H1 (cell line): ENCODE measurements around the gene OR4C6.

Source experiments
- EP300 ChIP-seq, 2 experiments: IDR thresholded peaks; 1 replicate in 1 of 2; 2 replicates in 1 of 2; pipeline ENCODE4 v1.6.1; 2011 to 2012; ENCODE audit warnings: low read depth in 2 of 2, low read length in 2 of 2, mild to moderate bottlenecking in 2 of 2, borderline replicate concordance in 1 of 2, inconsistent platforms in 1 of 2, moderate library complexity in 1 of 2
- RNF2 ChIP-seq: fragments of 200-900, 300-1000 bp; sonication (generic); IDR thresholded peaks from 2 replicates; pipeline ENCODE4 v1.7.1; 2016; ENCODE audit warnings: borderline replicate concordance, low read depth, mild to moderate bottlenecking, antibody characterized with exemption, low read length; ENCODE audit not compliant: poor library complexity, severe bottlenecking; ENCODE audit errors: missing control alignments
- ZNF274 ChIP-seq: IDR thresholded peaks from 2 replicates; pipeline ENCODE4 v1.7.0; 2012; ENCODE audit warnings: low read length, borderline replicate concordance; ENCODE audit errors: extremely low read depth
- TF ChIP-seq, protein P1 (sequence below): IDR thresholded peaks from 2 replicates; pipeline ENCODE4 v1.6.1; 2012; ENCODE audit warnings: inconsistent platforms

DNA sequence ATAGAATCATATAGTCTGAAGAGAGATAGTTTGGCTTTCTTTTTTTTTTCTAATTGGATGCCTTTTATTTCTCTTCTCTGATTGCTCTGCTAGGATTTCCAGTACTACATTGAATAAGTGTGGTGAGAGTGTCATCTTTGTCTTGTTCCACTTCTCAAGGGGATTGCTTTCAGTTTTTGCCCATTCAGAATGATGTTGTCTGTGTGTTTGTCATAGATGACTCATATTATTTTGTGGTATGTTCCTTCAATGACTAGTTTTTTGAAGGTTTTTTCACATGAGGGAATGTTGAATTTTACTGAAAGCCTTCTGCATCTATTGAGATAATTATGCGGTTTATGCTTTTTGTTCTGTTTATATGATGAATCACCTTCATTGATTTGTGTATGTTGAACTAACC lies 37.5 kb upstream of the OR4C6 start:
- no peak for TF ChIP-seq EP300 (IDR thresholded peaks at IDR 0.05; ENCODE audit: borderline replicate concordance in 1 of 2, low read depth in 2 of 2, low read length in 2 of 2)
- TF ChIP-seq, protein P1, sequence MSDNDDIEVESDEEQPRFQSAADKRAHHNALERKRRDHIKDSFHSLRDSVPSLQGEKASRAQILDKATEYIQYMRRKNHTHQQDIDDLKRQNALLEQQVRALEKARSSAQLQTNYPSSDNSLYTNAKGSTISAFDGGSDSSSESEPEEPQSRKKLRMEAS: no peak
- TF ChIP-seq RNF2: no peak
- TF ChIP-seq ZNF274: no peak
